Stimulated activated CD4-positive, alpha-beta T cell treated with anti-CD3 and anti-CD28 coated beads, Interleukin-1b, Interleukin-23, amount 100 ng/mL, for 1 hour (primary cell): ENCODE measurements around the gene SPDEF.

ENCODE experiments used
- DNase-seq, 2 donors: peaks; one replicate each; pipeline ENCODE4 v3.0.0-alpha.2; 2020; ENCODE audit warnings: low read depth in 2 of 2

Gene SPDEF

GRCh38 chr6:34544776-34545471, 11.2 kb downstream of the SPDEF start:
- DNase-seq = no peak

GRCh38 chr6:34544052-34544604, 12.0 kb downstream of the SPDEF start:
- DNase-seq = no peak

- DNase-seq = no peak
Measured at GRCh38 chr6:34543421-34543820, 12.7 kb downstream of the SPDEF start.

- DNase-seq = no peak
Measured at GRCh38 chr6:34540841-34541240, 15.3 kb downstream of the SPDEF start.

GRCh38 chr6:34540222-34540621, 15.9 kb downstream of the SPDEF start:
- DNase-seq = no peak

- no peak for DNase-seq
Measured at GRCh38 chr6:34539181-34539580, 16.9 kb downstream of the SPDEF start.

GRCh38 chr6:34538581-34538980, 17.5 kb downstream of the SPDEF start:
- no peak for DNase-seq

- DNase-seq = no peak
Measured at GRCh38 chr6:34537922-34538550, 18.1 kb downstream of the SPDEF start.

GRCh38 chr6:34536959-34537848, 18.9 kb downstream of the SPDEF start:
- no peak for DNase-seq

- DNase-seq = no peak
Measured at GRCh38 chr6:34536251-34536958, 19.7 kb downstream of the SPDEF start.

- DNase-seq = no peak
Measured at GRCh38 chr6:34535646-34536045, 20.5 kb downstream of the SPDEF start.

GRCh38 chr6:34535199-34535598, 20.9 kb downstream of the SPDEF start:
- no peak for DNase-seq

- no peak for DNase-seq
Measured at GRCh38 chr6:34534656-34535055, 21.5 kb downstream of the SPDEF start.

- DNase-seq = no peak
Measured at GRCh38 chr6:34534146-34534545, 22.0 kb downstream of the SPDEF start.

- no peak for DNase-seq
Measured at GRCh38 chr6:34532230-34532629, 23.9 kb downstream of the SPDEF start.

GRCh38 chr6:34531580-34532201, 24.4 kb downstream of the SPDEF start:
- no peak for DNase-seq

GRCh38 chr6:34530753-34531365, 25.3 kb downstream of the SPDEF start:
- DNase-seq = no peak

GRCh38 chr6:34529665-34530327, 26.3 kb downstream of the SPDEF start:
- no peak for DNase-seq

- DNase-seq = no peak
Measured at GRCh38 chr6:34528996-34529664, 27.0 kb downstream of the SPDEF start.
